Body of pancreas (tissue), 4 donors: Measurements from ENCODE around the gene NEDD4L.

ENCODE experiments used
- POLR2A ChIP-seq, 3 donors: fragments of 450-650 bp; IDR thresholded peaks; one replicate each; pipeline ENCODE4 v1.6.1; 2016; ENCODE audit warnings: antibody characterized with exemption in 3 of 3, mild to moderate bottlenecking in 2 of 3
- TF ChIP-seq, protein P1 (sequence below), 7 experiments: fragments of 450-650 bp in 4 of 7; fragments of 200-600 bp in 3 of 7; sonication (generic) in 3 of 7; IDR thresholded peaks; one replicate each; pipeline ENCODE4 v1.5.1; 2016 to 2019; ENCODE audit warnings: antibody characterized with exemption in 7 of 7

DNA sequence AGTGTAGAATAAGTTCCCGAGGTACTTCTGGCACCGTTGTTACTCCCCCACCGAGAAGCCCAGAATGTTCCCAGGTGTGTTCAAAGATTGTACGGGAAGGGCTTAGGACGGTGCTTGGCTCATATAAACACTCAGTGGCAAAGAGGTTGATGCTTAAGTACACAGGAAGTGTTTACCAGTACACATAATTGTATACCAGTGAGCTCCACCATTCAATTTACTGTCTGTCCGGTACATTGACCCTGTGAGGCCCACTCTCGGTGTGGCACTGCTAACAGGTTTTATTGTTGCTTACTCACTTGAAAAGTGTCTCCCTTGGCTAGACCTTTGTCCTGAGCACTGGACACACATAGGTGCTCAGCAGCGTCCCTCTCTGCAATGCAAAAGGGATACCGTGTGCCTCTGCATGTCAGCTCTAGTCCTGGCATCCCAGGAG, 191.0 kb downstream of the NEDD4L start:
- TF ChIP-seq, protein P1, sequence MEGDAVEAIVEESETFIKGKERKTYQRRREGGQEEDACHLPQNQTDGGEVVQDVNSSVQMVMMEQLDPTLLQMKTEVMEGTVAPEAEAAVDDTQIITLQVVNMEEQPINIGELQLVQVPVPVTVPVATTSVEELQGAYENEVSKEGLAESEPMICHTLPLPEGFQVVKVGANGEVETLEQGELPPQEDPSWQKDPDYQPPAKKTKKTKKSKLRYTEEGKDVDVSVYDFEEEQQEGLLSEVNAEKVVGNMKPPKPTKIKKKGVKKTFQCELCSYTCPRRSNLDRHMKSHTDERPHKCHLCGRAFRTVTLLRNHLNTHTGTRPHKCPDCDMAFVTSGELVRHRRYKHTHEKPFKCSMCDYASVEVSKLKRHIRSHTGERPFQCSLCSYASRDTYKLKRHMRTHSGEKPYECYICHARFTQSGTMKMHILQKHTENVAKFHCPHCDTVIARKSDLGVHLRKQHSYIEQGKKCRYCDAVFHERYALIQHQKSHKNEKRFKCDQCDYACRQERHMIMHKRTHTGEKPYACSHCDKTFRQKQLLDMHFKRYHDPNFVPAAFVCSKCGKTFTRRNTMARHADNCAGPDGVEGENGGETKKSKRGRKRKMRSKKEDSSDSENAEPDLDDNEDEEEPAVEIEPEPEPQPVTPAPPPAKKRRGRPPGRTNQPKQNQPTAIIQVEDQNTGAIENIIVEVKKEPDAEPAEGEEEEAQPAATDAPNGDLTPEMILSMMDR (IDR thresholded peaks at IDR 0.05): no peak
- TF ChIP-seq POLR2A (IDR thresholded peaks at IDR 0.05): no peak
